Mesendoderm (in vitro differentiated cells): ENCODE data around the gene CPA1.

ENCODE experiments used
- DNase-seq: peaks from one replicate; pipeline ENCODE4 v3.0.0; 2013
- H2AK5ac ChIP-seq: 2 replicates; pipeline ENCODE4 v1.6.1; 2013; ENCODE audit warnings: low read length, inconsistent platforms
- H2BK120ac ChIP-seq: 2 replicates; pipeline ENCODE4 v1.6.1; 2013; ENCODE audit warnings: low read depth, mild to moderate bottlenecking, low read length, moderate library complexity, mixed read lengths
- H2BK15ac ChIP-seq: replicated peaks from 2 replicates; pipeline ENCODE4 v1.6.1; 2013; ENCODE audit warnings: low read depth, mild to moderate bottlenecking, moderate library complexity
- H2BK5ac ChIP-seq: 2 replicates; pipeline ENCODE4 v1.6.1; 2013; ENCODE audit warnings: low read length, inconsistent platforms
- H3K18ac ChIP-seq: 2 replicates; pipeline ENCODE4 v1.6.1; 2013; ENCODE audit warnings: mild to moderate bottlenecking, low read length, mixed read lengths
- H3K23ac ChIP-seq: one replicate; pipeline ENCODE4 v1.6.1; 2013; ENCODE audit warnings: low read length
- H3K27ac ChIP-seq: 2 replicates; pipeline ENCODE4 v1.5.1; 2013; ENCODE audit warnings: low read depth, mild to moderate bottlenecking, inconsistent platforms, low read length, moderate library complexity
- H3K27me3 ChIP-seq: 2 replicates; pipeline ENCODE4 v1.6.1; 2013; ENCODE audit warnings: low read length, control low read depth, mild to moderate bottlenecking, inconsistent platforms; ENCODE audit not compliant: insufficient read depth, poor library complexity
- H3K36me3 ChIP-seq: 2 replicates; pipeline ENCODE4 v1.6.1; 2013; ENCODE audit warnings: low read length, inconsistent platforms; ENCODE audit not compliant: control insufficient read depth, insufficient read depth
- H3K4ac ChIP-seq: one replicate; pipeline ENCODE4 v1.6.1; 2013; ENCODE audit warnings: low read depth, mild to moderate bottlenecking, low read length, moderate library complexity
- H3K4me1 ChIP-seq: 2 replicates; pipeline ENCODE4 v1.6.1; 2013; ENCODE audit warnings: low read depth, low read length, inconsistent platforms; ENCODE audit not compliant: control insufficient read depth
- H3K4me2 ChIP-seq: 2 replicates; pipeline ENCODE4 v1.6.1; 2013; ENCODE audit warnings: low read length
- H3K4me3 ChIP-seq: 2 replicates; pipeline ENCODE4 v1.5.1; 2013; ENCODE audit warnings: mild to moderate bottlenecking, low read length
- H3K56ac ChIP-seq: one replicate; pipeline ENCODE4 v1.6.1; 2013; ENCODE audit warnings: low read length
- H3K79me1 ChIP-seq: 2 replicates; pipeline ENCODE4 v1.6.1; 2013; ENCODE audit warnings: low read length, inconsistent platforms
- H3K79me2 ChIP-seq: 2 replicates; pipeline ENCODE4 v1.6.1; 2013; ENCODE audit warnings: mild to moderate bottlenecking, low read length; ENCODE audit not compliant: control insufficient read depth, insufficient read depth
- H3K9ac ChIP-seq: 2 replicates; pipeline ENCODE4 v1.6.1; 2013; ENCODE audit warnings: low read length, inconsistent platforms
- H4K5ac ChIP-seq: one replicate; pipeline ENCODE4 v1.6.1; 2013; ENCODE audit warnings: low read length
- H4K8ac ChIP-seq: one replicate; pipeline ENCODE4 v1.6.1; 2013; ENCODE audit warnings: low read depth, mild to moderate bottlenecking, control low read depth, low read length, moderate library complexity
- WGBS: extraction: QIAGEN DNeasy Blood & Tissue Kit; methylation state at CpG from one replicate; pipeline ENCODE4 v1.1.7; 2013; ENCODE audit warnings: low lambda C conversion rate, missing lambda C conversion rate; ENCODE audit not compliant: insufficient coverage; ENCODE audit errors: extremely low coverage; 5-methylcytosine and 5-hydroxymethylcytosine counted together

The CPA1 gene

GRCh38 chr7:130433301-130433700 is 53.0 kb downstream of the CPA1 start:
- Histone ChIP-seq H2BK120ac (no peak overlapping the region), H2BK15ac (no peak overlapping the region), H3K23ac (no peak overlapping the region), H3K27me3 (no peaks in the 10 kb centered on the region), H3K36me3 (no peaks in the 10 kb centered on the region), H2AK5ac (no peak overlapping the region), H3K27ac (no peak overlapping the region), H3K4me2 (no peak overlapping the region), H3K4ac (no peak overlapping the region), H4K8ac (no peak overlapping the region), H3K79me1 (no peaks in the 10 kb centered on the region), H3K79me2 (no peaks in the 10 kb centered on the region), H2BK5ac (no peak overlapping the region), H3K18ac (no peak overlapping the region), H4K5ac (no peak overlapping the region), H3K9ac (no peak overlapping the region), H3K56ac (no peak overlapping the region), H3K4me3 (no peak overlapping the region), H3K4me1 (no peaks in the 10 kb centered on the region)
- no peak for DNase-seq
- no CpG with 5 or more reads among the region's 1 CpG for WGBS

- H3K9ac ChIP-seq = no peak overlapping the region
- H3K27me3 ChIP-seq = no peaks in the 10 kb centered on the region
- no peak overlapping the region for H4K5ac ChIP-seq
- H3K4ac ChIP-seq = no peak overlapping the region
- H2BK15ac ChIP-seq = no peak overlapping the region
- H2BK5ac ChIP-seq = no peak overlapping the region
- no peak overlapping the region for H3K23ac ChIP-seq
- no peak overlapping the region for H2BK120ac ChIP-seq
- H3K4me1 ChIP-seq = peaks cover 2% of the 10 kb centered on the region
- H3K4me2 ChIP-seq = no peak overlapping the region
- no peak overlapping the region for H3K18ac ChIP-seq
- no peak for DNase-seq
- no peak overlapping the region for H4K8ac ChIP-seq
- no peaks in the 10 kb centered on the region for H3K79me1 ChIP-seq
- no peaks in the 10 kb centered on the region for H3K79me2 ChIP-seq
- WGBS = no CpG with 5 or more reads among the region's 2 CpGs
- H3K56ac ChIP-seq = no peak overlapping the region
- H3K27ac ChIP-seq = no peak overlapping the region
- H3K4me3 ChIP-seq = no peak overlapping the region
- no peaks in the 10 kb centered on the region for H3K36me3 ChIP-seq
- H2AK5ac ChIP-seq = no peak overlapping the region
Measured at GRCh38 chr7:130435311-130435854, 55.1 kb downstream of the CPA1 start.

- no peak overlapping the region for H2AK5ac ChIP-seq
- H2BK120ac ChIP-seq = no peak overlapping the region
- H3K4me1 ChIP-seq = peaks cover 3% of the 10 kb centered on the region
- H3K36me3 ChIP-seq = no peaks in the 10 kb centered on the region
- H3K9ac ChIP-seq = no peak overlapping the region
- no peak overlapping the region for H2BK5ac ChIP-seq
- H3K23ac ChIP-seq = no peak overlapping the region
- H3K4me2 ChIP-seq = no peak overlapping the region
- WGBS = no CpG with 5 or more reads among the region's 1 CpG
- H3K56ac ChIP-seq = no peak overlapping the region
- no peak overlapping the region for H2BK15ac ChIP-seq
- H3K27ac ChIP-seq = no peak overlapping the region
- no peak overlapping the region for H4K8ac ChIP-seq
- no peaks in the 10 kb centered on the region for H3K79me2 ChIP-seq
- H3K79me1 ChIP-seq = no peaks in the 10 kb centered on the region
- no peak for DNase-seq
- no peak overlapping the region for H3K4me3 ChIP-seq
- no peaks in the 10 kb centered on the region for H3K27me3 ChIP-seq
- no peak overlapping the region for H3K4ac ChIP-seq
- no peak overlapping the region for H4K5ac ChIP-seq
- H3K18ac ChIP-seq = no peak overlapping the region
Measured at GRCh38 chr7:130436253-130436652, 56.0 kb downstream of the CPA1 start.
